ENCODE measurements around the gene GBP7. TPM values are rescaled to one million over a fixed set of nuclear protein-coding genes. Genes with fewer than 3 reads are reported as not detected.
A peak's percentile ranks its signal among the peaks of the same experiment; 100 is the strongest.

GBP7 gene
- total RNA-seq, 1 donor from 2014 or later = not detected

GRCh38 chr1:89149976-89150375, 25.8 kb downstream of the GBP7 start:
- Mint-ChIP-seq H3K36me3 (no peaks in the 10 kb centered on the region), H3K4me1 (peaks cover 12% of the 10 kb centered on the region), H3K4me3 (no peak overlapping the region), H3K9me3 (no peaks in the 10 kb centered on the region), H3K27me3 (ENCODE audit: low read depth) (peaks cover 15% of the 10 kb centered on the region), H3K27ac (no peak overlapping the region)
- no peak for DNase-seq (ENCODE audit: low spot score in 2 of 2, unreplicated experiment in 2 of 2)
- TF ChIP-seq CTCF (IDR thresholded peaks at IDR 0.05; ENCODE audit: unreplicated experiment) = no peak

- Mint-ChIP-seq H3K36me3 (no peaks in the 10 kb centered on the region), H3K27ac (no peak overlapping the region), H3K9me3 (no peaks in the 10 kb centered on the region), H3K4me1 (peaks cover 12% of the 10 kb centered on the region), H3K27me3 (ENCODE audit: low read depth) (peaks cover 15% of the 10 kb centered on the region), H3K4me3 (no peak overlapping the region)
- TF ChIP-seq CTCF (IDR thresholded peaks at IDR 0.05; ENCODE audit: unreplicated experiment) = no peak
- DNase-seq (ENCODE audit: low spot score in 2 of 2, unreplicated experiment in 2 of 2) = no peak
Observed at GRCh38 chr1:89149229-89149628, 26.6 kb downstream of the GBP7 start.

GRCh38 chr1:89147678-89148658, 27.8 kb downstream of the GBP7 start:
- H3K27ac Mint-ChIP-seq = peak overlapping the region; percentile 17
- H3K4me3 Mint-ChIP-seq = no peak overlapping the region
- peaks cover 15% of the 10 kb centered on the region for H3K27me3 Mint-ChIP-seq (ENCODE audit: low read depth)
- TF ChIP-seq CTCF (IDR thresholded peaks at IDR 0.05; ENCODE audit: unreplicated experiment) = no peak
- H3K4me1 Mint-ChIP-seq = peaks cover 12% of the 10 kb centered on the region
- no peaks in the 10 kb centered on the region for H3K9me3 Mint-ChIP-seq
- no peak for DNase-seq (ENCODE audit: low spot score in 2 of 2, unreplicated experiment in 2 of 2)
- no peaks in the 10 kb centered on the region for H3K36me3 Mint-ChIP-seq

GRCh38 chr1:89146721-89147120, 29.1 kb downstream of the GBP7 start:
- no peak for DNase-seq (ENCODE audit: low spot score in 2 of 2, unreplicated experiment in 2 of 2)
- Mint-ChIP-seq H3K4me3 (no peak overlapping the region), H3K36me3 (no peaks in the 10 kb centered on the region), H3K27me3 (ENCODE audit: low read depth) (peaks cover 15% of the 10 kb centered on the region), H3K9me3 (no peaks in the 10 kb centered on the region), H3K27ac (no peak overlapping the region), H3K4me1 (peaks cover 12% of the 10 kb centered on the region)
- TF ChIP-seq CTCF (IDR thresholded peaks at IDR 0.05; ENCODE audit: unreplicated experiment) = no peak

GRCh38 chr1:89143484-89143883, 32.3 kb downstream of the GBP7 start:
- TF ChIP-seq CTCF (IDR thresholded peaks at IDR 0.05; ENCODE audit: unreplicated experiment) = no peak
- H3K27me3 Mint-ChIP-seq (ENCODE audit: low read depth) = peaks cover 11% of the 10 kb centered on the region
- no peak for DNase-seq (ENCODE audit: low spot score in 2 of 2, unreplicated experiment in 2 of 2)
- H3K4me1 Mint-ChIP-seq = peaks cover 9% of the 10 kb centered on the region
- no peak overlapping the region for H3K4me3 Mint-ChIP-seq
- peaks cover 4% of the 10 kb centered on the region for H3K9me3 Mint-ChIP-seq
- no peak overlapping the region for H3K27ac Mint-ChIP-seq
- H3K36me3 Mint-ChIP-seq = no peaks in the 10 kb centered on the region
